ENCODE results near the gene SPSB1.
"Not testable (repeated sequence)": the region's sequence is repeated elsewhere in the genome, so short reads cannot be mapped to it uniquely, and the experiment has no call there.

SPSB1 gene

GRCh38 chr1:9367806-9368205, 75.1 kb downstream of the SPSB1 start:
- no peak for DNase-seq (ENCODE audit: low read depth)

DNA sequence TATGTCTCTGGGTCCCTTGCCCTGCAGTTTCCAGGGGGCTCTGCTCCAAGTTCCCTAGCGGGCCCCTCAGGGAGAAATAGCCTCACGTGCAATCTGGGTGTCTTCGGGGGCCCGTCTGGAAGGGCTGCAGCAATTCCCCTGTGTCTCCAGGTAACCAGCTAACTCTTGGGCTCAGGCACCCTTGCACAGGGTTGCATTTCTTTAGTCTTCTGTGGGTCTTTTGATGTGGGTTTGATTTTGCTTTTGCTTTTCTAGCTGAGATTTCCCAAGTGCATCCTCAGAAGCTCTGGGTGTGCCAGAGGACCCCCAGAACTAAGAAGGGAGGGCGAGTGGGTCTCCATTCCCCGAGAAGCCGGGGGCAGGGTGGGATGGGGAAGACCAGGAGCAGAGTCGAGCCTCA, 75.7 kb downstream of the SPSB1 start:
- no peak for DNase-seq (ENCODE audit: low read depth)

DNA sequence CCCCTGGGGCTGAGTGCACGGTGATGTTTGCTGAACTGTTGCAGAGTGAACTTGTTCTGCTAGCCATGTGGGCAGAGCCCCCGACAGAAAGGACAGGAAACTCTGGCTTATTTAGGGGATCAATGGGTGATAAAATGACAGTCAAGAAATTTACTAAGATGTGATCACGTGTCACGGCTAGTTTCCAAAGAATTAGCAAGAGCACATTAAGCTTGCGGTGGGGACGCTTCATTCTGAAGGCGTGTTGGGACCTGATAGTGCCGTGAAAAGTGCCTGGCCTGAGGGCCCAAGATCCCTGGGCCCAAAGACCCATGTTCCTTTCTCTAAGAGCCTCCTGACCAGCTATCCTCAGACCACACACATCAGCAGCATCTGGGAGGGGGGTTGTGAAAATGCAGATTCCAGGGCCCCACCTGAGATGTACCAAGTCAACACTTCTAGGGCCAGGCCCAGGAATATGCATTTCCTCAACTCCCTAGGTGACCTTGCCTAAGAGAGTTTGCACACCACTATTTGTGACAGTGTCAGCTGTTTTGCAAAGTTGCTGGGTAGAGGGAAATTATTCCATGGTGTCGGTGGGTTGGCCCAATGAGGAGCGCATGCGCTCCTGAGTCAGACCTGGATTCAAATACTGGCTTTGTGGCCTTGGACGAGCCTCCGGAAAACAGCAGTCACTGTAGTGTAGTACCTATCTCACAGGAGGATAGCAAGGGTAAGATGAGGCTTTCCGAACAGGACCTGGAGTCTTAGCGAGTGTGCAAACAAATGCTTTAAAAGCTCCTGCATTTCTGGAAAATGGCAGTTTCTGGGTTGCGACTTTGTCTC, 77.5 kb downstream of the SPSB1 start:
- no peak for DNase-seq (ENCODE audit: low read depth)

DNA sequence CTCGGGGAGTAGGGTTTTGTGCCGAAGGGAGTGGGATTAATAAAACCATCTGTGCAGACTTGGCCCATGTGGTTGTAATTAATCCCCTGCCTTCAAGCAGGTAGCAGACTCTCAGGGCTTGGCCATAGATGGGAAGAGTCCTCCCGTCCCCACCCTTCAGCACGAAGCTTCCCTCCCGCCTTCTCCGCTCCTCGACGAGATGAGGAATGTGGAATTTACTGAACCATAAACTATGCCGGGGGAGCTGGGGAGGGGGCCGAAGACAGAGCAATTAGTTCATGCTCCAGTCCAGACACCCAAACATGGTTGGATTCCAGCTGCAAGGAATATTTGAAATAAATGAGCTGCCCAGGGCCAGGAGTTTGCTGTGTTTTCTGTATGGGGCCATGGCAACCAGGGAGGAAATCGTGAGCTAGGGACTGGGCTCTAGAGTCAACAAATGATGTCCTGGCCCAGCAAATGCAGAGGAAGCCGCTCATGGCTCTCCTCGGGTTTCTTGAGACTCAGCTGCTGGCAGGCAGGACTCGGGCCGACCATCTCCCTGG, 78.8 kb downstream of the SPSB1 start:
- no peak for DNase-seq (ENCODE audit: low read depth)

DNA sequence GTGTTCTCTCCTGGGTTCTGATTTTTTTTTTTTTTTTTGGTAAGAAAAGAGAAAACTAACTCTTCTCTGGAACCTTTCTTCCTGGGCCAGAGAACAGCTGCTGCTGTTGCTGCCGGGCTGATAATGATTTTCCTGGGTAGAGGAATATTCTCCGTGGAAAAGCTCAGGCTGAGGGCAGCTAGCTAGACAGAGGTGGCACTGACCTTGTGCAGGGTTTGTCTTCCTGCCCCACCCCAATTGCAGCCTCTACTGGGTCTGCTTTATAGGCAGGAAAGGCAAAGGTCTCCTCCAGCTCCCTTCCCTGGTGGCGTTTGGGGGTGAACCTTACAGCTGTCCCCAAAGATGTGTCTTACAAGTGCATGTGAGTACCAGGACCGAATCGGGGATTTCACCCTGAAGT, 79.3 kb downstream of the SPSB1 start:
- DNase-seq (ENCODE audit: low read depth) = no peak

GRCh38 chr1:9373619-9374018, 80.9 kb downstream of the SPSB1 start:
- DNase-seq (ENCODE audit: low read depth) = no peak

DNA sequence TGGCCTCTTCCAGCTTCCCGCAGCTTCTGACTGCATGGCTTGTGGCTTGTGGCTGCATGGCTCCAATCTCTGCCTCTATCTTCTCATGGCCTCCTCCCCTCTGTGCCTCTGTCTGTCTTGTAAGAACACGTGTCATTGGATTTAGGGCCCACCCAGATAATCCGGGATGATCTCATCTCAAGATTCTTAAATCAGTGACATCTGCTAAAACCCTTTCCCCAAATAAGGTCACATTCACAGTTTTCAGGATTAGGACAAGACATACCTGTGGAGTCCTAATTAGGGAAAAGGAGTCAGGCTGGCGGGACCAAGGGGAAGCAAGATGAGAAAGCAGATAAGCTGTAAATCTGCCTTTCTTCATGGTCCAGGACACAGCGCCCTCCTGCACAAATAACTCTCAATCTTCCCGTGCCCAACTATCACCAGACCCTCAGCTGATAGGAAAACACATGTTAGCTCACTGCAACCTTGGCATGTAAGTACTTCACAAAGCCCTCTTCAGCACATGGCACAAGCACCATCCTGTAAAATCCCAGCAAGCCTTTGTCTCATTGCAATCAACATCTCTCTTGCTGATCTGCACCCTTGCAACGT, 82.2 kb downstream of the SPSB1 start:
- DNase-seq (ENCODE audit: low read depth) = no peak

DNA sequence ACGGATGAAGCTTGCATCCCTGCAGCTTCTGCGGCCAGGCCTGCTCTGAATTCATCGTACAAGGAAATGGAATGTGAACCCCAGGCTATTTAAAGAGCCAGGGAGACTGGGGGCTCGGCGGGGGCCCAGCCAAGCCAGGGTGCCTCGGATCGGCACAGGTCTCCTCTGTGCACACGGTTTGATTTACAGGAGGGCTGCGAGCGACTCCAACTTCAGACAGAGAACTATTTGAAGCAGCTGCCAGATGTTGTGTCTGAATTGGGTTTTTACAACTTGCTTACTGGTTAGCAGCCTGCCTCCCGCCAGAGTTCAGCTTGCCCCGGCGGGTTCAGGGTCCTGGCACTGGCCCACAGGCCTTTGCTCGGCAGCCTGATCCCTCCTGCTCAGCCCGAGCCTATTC, 83.2 kb downstream of the SPSB1 start:
- DNase-seq (ENCODE audit: low read depth) = no peak

DNA sequence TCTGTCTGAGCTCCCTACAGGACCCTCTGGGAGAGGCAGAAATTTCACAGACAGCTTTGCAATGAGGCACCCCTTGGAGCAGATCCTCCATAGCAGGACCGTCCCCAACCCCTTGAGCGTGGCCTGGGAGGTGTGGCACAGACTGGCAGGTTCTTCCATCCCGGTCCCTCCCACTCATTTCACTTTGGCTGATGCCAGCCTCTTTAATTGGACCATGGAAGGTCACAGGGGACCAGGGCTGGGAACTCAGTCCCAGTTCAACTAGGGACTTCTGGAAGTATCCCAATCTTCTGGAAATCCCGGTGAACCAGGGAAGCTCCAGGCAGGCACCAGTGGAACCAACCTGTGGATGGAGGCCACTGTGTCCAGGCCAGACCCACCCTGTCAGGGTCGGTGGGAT, 83.7 kb downstream of the SPSB1 start:
- no peak for DNase-seq (ENCODE audit: low read depth)

DNA sequence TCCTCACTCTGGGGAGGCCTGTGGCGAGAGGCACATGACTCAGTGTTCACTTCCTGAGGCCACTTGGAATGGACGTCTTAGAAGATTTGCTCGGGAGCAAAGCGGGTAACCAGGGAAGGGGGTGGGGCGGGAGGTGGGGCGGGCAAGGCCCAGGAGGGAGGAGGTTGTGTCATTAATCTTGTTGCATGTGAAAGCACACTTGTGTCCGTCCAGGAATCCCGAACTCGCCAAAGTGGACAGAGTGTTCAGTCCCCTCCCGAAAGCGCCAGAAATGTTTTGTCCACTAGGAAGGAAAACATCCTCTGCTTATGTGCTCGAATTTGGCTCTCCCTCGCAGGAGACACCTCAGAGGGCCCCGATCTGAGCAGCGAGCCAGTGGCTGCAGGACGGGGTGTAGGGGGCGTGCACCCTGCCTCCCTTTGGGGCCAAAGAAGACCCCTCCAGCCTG, 84.2 kb downstream of the SPSB1 start:
- DNase-seq (ENCODE audit: low read depth) = no peak

- no peak for DNase-seq (ENCODE audit: low read depth)
Observed at GRCh38 chr1:9378801-9379200, 86.1 kb downstream of the SPSB1 start.

DNA sequence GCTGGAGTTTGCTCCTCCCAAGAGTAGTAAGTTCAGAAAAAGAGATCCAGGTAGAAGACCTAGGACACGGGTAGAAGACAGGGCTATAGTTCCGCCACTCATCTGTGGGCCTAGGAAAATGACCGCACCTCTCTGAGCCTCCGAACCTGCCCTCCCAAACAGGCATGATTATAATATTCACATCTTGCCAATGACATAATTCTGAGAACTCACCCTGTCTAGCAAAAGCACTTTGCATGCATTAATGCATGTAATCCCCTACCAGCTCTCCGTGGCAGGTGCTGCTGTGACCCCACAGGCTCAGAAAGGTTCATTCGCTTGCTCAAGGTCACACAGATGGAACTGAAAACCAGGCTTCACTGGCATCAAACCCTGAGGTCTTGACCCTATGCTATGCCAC, 88.0 kb downstream of the SPSB1 start:
- DNase-seq (ENCODE audit: low read depth) = no peak

GRCh38 chr1:9382643-9383491, 90.2 kb downstream of the SPSB1 start:
- no peak for DNase-seq (ENCODE audit: low read depth)

GRCh38 chr1:9384128-9384527, 91.4 kb downstream of the SPSB1 start:
- DNase-seq (ENCODE audit: low read depth) = no peak

GRCh38 chr1:9384751-9385245, 92.1 kb downstream of the SPSB1 start:
- no peak for DNase-seq (ENCODE audit: low read depth)

GRCh38 chr1:9385392-9385791, 92.7 kb downstream of the SPSB1 start:
- not testable (repeated sequence) for DNase-seq (ENCODE audit: low read depth)

DNA sequence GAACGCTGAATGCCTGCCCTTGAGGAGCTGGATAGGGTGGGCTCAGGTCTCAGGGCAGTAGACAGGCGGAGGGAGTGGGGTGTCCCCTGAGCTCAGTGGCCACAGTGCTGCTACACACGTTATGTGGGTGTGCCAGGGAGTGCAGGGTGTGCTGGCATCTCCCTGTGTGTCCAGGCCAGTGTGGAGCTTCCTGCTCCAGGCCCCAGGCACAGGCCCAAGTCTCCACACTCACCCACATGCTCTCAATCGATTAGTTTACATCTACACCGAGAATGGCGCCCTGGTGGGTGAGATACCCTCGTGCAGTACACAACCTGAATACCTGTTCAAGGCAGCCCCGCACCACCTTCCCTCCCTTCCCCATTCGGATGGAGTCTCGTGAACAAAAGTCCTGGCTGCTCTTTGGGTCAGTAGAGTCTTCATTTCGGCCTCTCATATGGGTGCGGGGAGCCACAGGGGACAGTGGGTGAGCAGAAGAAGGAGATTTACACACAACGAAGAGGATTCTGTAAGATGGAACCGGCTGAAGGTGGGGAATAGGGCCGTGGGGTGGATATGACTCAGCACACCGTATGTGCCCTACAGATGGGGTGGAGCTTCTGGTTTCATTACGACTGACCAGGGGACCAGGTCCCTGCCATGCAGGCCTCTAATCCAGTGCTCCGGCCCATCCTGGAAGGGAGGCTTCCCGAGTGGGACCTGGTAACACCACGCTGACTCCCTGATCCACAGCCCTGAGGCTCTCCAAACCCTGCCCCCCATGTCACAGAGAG, 93.3 kb downstream of the SPSB1 start:
- no peak for DNase-seq (ENCODE audit: low read depth)

DNA sequence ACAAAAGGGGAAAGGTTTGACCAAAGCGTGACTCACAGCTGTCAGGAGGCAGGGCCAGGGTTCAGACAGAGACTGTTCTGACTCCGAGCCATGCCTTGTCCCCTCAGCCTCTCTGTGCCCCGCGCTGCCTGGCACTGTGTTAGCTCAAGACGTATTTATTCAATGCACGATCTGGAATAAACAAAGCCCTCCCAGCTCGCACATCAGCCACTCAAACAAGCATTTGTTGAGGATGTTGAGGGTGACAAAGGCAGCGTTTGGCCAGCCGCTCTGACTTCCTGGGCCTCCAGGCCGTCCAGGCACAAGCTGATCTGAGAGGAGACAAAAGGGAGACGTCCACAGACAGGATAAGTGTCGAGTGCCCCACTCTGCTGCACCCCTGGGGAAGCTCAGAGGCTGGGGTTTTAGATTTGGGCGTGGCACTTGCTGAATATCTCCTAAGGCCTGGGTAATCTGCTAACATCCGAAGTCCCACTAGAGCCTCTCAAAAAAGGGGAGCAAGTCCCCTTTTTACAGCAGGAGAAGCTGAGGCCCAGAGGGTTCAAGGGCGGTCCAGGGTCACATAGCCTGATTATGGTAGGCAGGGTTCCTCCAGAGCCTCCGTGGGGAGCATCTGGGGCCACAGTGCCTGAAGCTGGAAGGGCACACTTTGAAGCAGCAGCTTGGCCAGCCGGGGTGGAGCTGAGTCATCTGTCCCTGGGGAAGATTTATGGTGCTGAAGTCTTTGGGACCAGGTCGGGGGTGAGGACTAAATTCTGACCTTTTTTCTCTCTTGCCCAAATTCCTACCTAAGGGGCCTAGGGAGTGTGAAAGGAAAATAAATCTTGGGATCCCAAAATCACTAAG, 95.9 kb downstream of the SPSB1 start:
- no peak for DNase-seq (ENCODE audit: low read depth)

DNA sequence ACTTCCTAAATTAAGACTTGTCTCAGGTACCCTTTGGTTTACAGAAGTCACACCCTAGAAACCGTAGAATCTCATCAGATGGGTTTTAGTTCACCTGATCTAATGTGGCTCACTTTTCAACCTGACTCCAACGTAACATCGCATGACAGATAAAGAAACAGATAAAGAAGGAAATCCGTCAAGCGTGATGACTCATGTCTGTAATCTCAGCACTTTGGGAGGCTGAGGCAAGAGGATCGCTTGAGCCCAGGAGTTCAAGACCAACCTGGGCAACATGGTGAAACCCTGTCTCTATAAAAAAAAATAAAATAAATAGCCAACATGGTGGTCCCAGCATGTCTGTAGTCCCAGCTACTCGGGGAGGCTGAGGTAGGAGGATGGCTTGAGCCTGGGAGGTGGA, 97.3 kb downstream of the SPSB1 start:
- no peak for DNase-seq (ENCODE audit: low read depth)

DNA sequence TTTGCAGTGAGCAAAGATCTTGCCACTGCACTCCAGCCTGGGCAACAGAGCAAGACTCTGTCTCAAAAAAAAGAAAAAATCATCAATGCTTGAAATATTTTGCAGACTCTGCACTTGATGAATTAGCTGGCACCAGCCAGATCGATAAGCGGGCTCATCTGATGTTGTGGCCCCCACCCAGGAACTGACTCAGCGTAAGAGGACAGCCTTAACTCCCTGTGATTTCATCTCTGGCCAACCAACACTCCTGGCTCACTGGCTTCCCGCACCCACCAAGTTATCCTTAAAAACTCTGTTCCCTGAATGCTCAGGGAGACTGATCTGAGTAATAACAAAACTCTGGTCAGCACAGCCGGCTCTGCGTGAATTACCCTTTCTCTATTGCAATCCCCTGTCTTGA, 98.9 kb downstream of the SPSB1 start:
- no peak for DNase-seq (ENCODE audit: low read depth)

DNA sequence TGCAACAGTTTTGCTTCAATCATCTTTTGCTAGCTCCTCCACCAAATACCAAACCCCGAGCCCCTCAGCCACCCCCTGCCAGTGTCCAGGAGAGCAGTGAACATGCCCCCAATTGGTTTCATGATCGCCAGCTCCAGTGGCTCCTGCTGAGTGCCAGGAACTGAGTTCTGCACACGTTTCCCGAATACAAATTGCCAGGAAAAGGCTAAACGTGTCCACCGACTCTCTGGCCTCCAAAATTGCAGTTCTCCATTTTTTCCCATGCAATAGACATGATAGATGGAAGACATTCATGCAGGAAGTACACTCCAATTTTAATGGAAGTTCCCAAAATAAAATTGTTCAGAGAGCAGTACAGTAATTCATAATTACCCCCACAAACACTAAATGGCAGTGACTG, 101.3 kb downstream of the SPSB1 start:
- no peak for DNase-seq (ENCODE audit: low read depth)

Measured in T-helper 22 cell (primary cell).